H4 (cell line): Measurements from ENCODE around the gene FGFR2. TPM values are rescaled to one million over a fixed set of nuclear protein-coding genes. Genes with fewer than 3 reads are reported as not detected.

ENCODE experiments used
- DNase-seq: peaks from one replicate; pipeline ENCODE4 v3.0.0-alpha.2; 2015; ENCODE audit warnings: low spot score
- total RNA-seq: library from RNA; depleted of rRNA; stranded (reverse); fragments of >200 nt; shearing (Covaris generic); gene quantifications from 2 replicates; pipeline ENCODE4 v1.2.3, GENCODE V29; 2014; rRNA removed

The FGFR2 gene
- 3.7 and 5.0 TPM in 2 replicates for total RNA-seq

DNA sequence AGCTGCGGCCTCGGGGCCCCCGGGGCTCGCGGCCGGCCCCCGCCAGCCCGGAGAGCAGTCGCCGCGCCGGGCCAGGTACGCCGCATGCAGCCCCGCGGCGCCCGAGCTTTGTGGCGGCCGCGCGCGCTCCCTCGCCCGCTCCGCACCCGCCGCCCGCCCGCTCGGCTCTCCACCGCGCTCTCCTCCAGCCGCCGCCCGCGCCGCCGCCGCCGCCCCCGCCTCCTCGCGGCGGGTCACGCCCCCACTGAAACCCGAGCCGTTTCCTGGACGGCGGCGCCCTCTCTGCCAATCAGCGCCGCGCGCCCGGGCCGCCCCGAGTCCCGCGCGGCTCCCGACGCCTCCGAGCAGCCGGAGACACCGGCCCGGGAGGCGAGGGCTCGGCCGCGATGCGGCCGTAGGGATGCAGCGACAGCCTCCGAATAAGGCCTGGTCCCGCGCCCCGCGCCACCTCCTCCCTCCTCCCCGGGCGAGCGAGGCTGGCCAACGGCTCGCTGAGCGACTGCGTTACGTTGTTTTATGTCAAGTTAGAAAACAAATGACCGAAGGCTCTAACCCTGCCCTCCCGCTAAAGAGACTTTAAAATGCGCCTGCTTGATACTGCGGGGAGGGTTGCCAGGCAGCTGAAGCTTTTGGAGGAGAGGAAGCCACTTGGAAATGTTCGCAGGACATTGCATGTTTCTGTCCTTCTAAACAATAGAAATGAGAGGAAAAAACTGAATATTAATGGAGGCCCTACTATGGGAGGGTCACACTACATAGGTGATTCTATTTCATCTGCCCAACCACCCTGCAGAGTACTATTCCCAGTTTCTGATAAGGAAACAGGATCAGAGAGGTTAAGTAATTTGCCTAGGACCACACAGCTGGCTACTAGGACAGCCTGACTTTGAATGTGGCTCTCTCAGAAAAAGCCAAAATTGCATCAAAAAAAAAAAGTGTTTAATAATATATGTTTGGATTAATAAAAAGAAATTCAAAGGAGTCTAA, at the start of gene FGFR2:
FGFR2 (minus strand) TSS at position 182 of the 987 bp plus-strand sequence. CDS start 4,627 bp downstream, outside the sequence.
- DNase-seq: peak; percentile 46

DNA sequence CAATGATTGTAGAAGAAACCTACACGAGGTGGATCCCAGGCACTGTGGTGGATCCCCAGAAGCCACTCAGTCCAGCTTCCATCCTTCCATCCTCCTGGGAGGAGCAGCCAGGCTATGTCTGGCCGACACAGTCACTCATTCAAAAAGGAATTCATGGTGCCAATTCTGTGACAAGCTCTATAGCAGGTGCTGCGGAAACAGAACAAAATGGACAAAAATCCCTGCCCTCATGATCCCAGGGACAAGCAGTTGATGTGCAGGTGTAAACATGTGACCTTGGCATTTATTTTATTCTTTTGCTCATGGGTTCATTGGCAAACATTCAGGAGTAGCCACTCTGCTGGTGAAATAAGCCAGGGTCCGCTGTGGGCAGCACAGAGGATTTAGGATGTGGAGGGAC, 49.2 kb upstream of the FGFR2 start:
- no peak for DNase-seq

DNA sequence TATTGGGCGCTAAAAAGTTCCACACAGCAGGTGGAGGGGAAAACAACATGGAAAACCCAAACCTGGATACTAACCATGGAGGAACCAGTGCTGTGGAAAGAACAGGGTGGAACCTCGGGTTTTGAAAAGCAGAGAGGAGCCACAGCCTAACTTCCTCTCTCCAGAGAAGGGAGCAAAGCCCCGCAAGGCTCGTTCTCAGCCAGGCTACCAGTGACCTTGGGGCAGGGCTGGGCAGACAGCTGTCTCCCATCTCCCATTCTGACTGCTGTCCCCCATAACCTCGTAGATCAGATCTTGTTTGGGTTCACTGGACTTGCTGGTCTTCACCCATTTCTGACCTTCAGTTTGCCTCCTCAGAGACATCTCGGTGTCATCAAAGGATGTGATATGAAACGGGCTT, 47.5 kb upstream of the FGFR2 start:
- DNase-seq: no peak

DNA sequence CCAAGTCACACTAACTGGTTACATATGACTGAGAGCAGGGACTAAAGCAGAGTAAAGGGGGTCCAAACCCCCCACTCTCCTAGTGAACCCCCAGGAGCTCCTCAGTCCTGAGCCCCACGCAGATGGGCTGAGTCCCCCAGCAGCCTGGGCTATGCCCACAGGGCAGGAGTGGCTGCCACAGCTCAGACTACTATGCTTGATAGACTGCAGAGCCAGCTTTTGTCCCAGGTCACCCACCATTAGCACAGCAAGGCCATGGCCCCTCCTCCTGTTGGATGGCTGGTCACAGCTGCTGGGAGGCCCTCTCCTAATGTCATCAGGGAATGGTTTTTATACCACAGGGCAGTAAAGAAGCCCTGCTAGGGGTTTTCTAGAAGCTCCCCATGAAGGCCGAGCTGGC, 46.3 kb upstream of the FGFR2 start:
- DNase-seq: no peak

DNA sequence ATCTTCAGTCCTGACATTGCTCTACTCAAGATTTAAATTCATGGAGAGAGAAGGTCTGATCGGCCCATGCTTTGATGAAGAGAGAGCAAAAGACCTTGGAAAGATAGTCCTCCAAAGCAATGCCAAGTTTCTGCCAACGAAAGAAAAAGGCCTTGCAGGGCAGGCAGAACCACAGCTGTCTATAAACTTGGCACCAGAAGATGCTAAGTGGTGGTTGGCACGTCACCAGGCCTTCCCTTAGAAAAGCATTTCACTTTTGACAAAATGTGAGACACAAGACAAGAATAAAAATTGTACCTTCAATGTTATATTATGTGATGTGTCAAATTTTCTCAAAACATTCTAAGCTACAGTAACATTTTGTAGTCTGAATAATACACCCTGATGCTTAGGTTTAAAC, 42.0 kb upstream of the FGFR2 start:
- no peak for DNase-seq

DNA sequence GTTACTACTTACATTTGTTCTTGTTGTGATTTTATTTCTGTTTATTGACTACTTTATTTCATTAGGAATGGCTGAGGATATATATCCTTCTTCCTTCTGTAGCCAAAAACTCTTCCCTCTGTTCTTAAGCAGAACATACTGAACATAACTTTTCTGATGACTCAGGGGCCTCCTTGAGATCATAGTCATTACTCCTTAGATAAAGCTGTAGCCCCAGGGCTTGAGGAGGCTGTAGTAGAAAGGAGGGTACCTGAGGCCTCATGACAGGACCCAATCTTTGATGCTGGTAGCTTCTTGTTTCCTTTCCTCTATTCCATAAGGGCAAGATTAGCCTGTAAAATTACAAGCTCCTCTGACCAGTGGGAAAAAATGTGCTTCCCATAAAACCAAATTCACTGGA, 41.2 kb upstream of the FGFR2 start:
- no peak for DNase-seq

DNA sequence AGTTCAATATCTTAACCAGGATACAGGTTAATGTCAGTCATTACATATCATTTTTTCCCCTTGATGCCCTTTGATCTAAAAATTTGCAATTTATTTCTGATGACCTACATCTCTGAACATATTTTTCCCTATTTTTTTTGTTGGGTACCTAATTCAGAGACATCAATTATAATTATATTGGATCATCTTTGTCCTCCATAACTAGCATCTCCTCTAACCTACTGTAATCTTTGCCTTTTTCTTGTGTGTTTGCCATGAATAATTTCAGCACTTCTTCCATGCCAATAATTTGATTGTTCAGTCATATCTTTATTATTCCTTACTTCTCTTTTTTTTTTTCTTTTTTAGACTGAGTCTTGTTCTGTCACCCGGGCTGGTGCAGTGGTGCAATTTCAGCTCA, 39.2 kb upstream of the FGFR2 start:
- DNase-seq: no peak

DNA sequence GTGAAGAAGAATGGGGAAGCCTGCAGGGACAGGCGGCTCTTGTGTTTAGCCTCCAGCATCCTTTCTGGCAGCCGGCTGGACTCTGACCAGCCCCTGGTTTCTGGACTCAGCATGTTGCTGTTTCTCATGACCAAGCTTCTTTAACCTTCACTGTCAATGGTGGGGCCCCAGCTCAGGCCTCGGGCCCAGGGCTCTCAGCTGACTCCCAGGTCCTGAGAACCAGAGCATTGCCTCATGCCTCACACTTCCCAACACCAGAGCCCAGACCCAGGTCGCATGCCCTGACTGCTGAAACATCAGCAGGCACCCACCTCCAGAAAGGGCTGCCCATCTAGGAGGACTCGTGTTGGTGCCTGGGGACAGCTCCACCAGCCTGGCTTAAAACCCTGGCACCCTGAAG, 34.8 kb upstream of the FGFR2 start:
- no peak for DNase-seq

DNA sequence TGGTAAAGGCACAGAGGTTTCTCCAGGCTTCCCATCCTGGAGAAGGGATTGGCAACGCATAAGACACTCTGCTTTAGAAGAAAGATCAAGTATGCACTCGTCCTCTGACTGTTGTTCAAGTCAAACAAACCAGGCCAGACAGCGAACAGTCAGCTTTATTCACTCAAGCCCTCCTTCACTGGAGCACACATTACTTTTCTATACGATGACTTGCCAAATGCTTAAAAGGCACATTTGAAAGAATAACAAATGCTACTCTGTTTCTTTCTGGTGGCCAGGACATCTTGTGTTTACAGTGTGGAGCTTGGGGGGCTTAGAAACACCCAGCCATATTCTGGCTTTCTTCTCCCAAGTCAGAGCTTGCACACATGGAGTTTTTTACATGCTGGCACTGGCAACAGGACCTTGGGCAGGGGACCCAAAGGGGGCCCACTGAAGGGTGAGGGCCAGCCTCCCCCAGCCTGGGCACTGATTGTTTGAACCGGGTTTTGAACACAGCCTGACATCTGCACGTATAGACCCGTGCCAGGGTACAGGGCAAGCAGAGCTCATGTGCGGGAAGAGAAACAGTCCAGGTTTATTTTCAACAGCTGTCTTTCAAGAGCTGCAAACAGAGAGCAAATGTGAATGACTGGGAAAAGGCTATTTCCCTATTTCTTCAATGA, 33.3 kb upstream of the FGFR2 start:
- DNase-seq: no peak

DNA sequence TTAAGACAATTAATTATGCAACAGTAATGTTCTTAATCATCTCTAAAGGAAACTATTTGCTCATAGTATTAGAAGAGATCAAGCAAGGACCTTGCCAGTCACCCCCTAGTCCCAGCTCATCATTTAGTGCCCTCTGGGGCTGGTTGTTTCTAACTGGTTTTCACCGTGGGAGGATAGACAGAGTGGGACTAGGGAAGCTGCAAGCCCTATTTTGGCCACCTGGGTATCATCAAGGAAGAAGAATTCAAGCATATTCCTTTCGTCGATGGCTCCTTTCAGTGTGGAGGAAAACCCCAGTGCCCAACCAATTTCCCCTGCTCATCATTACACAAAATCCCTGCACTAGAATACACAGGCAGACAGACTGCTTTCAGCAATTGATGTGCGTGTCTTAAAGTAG, 30.6 kb upstream of the FGFR2 start:
- no peak for DNase-seq

DNA sequence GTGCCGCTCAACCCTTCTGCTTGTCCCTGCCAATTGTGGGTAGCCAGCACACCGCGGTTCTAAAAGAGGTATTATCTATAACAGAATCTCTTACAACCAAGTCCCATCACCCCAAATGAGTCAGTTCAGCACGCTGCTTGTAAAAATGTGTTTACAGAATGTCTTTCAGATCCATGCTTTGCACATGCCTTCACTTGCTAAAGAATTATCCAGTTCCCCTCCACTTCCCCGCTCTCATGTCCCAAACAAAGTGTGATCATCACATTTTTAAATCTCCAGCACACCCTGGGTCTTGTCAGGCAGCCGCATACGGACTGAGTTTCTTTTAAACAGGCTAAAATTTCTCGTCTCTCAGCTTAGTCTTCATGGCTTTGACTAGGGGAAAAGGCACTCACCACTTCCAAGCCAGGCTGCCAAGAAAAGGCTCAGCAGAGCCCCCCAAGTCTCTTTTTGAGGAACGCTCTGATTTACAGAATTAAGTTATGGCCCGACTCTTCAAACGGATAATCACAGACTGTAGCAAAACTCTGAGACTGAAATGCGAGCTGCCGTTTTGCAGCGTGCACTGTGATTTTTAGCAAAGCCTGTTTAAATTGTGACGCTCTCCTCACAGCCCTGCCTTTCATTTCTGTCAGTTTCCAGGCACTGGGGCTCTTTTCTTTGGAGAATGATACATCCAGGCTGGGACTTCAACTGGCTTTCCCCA, 29.8 kb upstream of the FGFR2 start:
- no peak for DNase-seq

DNA sequence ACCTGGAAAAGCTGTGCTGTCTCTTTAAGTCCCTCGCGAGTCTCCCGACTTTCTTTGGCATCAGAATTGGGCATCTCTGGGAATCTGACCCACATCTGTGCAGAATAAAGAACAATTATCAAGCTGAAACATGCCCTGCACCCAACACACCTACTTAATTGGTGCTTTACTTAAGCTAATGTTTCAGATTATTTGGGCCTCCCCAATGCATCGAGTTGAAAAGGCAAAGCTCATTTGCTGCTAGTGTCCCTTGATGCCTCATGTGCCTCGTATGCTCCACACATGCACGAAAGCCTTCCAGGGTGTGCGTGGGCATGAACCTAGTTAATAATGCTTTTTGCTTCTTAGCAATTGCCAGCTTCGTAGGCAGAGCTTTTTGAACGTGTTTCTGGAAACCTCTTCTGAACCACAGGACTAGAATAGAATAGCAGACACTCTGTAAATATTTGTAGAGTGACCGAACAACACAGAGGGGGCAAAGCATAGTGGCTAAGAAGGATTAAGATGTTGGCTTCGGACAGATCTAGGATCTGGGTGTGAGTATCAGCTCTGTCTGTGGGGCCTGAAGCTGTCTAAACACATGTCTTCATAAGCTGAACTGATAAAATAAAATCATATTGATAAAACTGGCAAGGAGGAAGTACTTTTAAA, 26.7 kb upstream of the FGFR2 start:
- no peak for DNase-seq

DNA sequence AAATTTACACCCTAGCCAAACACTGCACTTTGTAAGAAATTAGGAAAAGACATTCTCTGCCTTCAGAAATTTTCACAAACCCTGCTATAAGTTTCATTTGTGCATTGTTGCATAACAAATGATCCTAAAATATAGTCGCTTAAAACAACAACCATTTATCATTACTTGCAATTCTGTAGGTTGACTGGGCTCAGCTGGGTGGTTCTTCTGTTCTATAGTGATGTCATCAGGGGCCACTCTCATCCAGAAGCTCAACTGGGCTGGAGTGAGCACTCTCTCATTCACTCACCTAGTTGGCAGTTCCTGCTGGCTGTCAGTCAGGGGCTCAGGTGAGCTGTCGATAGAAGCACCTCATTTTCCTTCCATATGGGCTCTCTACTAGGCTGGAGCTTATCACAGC, 20.7 kb upstream of the FGFR2 start:
- DNase-seq: no peak

DNA sequence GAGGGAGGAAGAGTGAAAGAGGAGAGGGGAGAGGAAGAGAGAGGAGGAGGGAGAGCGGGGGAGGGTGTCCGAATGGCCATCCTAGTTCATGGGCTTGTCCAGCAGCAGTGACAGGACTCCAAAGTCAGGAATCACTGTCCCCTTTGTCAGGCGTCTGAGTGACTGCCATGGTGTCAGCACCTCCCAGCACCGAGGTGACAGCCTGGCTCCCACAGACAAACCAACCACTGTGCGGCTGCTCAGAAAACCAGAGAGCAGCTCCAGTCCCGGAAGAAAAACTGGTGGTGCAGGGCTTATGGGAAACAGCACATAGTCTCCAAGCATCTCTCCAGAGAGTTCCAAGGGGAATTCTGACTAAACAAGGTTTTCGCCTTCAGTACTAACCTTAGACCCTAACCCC, 18.9 kb upstream of the FGFR2 start:
- no peak for DNase-seq

DNA sequence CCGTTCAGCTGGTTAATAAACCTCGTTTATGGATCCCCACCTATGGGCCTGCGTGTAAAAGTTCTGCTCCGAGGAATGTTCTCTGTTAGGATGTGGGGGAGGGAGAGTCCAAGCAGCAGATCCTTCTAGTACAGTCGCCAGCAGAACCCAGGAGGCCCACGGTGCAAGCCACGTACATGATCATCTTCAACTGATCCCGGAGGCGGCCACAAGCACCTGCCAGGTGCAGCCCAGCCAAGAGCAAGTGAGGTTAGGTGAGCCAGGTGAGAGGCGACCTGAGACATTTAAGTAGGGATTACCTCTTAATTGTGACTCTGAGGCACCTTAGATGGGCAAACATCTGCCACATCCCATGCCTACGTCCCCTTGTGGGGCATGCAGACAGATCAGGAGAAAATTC, 18.0 kb upstream of the FGFR2 start:
- DNase-seq: no peak

DNA sequence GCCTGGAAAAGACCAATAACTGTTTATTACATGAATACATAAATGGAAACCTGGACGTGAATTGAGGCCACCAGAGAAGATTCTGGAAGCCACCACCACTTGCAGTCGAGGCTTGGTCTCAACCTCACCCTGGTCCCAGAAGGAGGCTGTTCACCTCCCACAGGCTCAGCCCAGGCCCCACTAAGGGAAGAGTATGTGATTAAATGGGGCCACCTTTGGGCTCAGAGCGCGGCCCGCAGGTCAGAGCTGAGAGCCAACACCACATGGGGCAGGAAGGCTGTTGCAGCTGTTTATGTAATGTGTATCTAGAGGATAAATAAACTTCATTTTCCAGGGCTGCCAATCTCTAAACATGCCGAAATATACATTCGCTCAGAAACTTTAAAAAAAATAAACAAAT, 17.6 kb upstream of the FGFR2 start:
- DNase-seq: peak; percentile 63

DNA sequence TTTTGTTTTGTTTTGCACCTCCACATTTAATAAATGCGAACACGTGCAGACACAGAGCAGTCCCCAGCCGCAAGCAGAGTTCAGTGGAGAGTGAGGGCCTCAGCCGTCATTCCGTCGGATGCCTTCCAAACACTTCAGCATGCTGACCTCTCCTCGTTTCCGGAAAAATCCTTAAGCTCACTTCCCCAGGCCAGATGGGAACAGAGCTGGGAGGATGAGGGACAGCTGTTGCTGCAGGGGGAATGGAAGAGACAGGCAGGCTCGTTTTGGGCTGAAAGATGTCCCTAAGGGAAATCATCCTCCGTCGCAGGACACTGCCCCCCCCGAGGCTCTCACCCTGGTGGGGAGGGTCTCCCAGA, 17.2 kb upstream of the FGFR2 start:
- no peak for DNase-seq

DNA sequence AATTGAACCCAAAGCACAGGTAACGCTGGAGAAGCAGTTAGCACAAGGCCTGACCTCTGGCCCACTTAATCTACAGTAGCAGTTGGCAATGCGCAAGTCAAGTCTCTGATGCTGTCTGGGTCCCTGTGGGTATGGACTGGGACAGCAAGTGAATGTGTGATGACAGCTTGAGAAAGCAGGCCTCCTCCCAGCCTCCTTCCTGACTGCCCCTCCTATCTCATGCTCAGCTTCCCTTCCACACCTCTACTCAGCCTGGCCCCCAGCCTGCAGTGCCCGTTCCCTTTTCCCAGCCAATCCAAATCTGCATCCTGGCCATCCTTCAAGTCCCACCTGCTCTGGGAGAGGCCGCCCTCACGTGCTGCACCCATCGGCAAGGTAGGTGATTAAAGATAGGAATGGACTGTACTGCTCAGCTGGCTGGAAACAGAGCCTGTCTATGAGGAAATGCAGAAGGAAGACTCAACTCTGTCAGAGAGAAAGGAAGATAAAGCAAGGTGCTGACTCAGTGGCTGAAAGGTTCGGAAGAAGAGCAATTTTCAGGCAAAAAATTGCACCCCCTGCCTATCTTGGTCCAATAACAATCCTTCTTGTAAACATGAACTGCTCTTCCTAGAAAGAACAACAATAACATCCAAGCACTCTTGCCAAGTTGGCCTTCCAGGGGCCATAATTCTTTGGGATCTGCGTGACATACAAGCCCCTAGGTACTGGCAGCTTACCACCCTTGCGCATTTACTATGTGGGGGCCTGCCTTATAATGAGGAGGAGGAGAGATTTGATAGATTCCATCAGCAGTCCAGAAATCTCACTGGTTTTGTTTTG, 16.6 kb upstream of the FGFR2 start:
- DNase-seq: no peak

DNA sequence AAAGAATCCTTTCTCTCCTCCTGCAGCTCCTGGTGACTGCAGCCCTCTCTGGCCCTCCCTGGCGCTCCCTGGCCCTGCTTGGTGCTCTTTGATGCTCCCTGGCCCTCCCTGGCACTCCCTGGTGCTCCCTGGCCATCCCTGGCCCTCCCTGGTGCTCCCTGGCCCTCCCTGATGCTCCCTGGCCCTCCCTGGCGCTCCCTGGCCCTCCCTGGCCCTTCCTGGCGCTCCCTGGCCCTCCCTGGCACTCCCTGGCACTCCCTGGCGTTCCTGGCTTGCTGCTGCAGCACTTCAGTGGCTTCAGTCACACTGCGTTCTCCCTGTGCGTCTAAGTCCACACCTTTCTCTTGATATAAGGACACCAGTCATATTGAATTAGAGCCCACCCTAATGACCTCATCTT, 15.2 kb upstream of the FGFR2 start:
- no peak for DNase-seq

DNA sequence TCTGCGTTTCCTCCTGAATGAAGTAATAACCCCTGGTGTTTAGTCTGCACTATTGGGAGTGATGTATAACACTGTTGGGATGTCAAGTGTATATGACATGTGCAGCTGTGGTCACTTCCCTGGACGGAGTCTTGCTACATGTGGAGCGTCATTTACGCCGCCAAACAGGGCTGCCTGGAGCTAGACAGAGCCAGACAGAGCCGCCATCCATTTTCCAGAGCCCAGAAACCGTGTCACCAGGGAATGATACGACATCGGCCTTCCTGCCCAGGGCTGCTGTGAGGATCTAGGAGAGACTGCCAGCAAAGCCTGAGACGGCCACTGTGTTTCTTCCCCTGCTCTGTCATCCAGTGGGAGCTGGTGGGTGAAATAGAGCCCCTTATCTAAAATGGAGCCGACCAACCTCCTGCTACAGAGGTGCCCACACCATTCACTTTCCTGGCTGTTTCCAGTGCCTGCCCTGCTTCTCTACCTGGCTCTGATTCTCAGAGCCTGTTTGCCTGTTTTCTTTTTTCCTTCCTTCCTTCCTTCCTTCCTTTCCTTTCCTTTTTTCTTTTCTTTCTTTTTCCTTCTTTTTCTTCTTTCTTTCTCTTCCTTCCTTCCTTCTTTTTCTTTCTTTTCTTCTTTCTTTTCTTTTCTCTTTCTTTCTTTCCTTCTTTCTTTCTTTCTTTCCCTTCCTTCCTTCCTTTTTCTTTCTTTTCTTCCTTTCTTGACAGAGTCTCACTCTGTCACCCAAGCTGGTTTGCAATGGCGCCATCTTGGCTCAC, 13.3 kb upstream of the FGFR2 start:
- DNase-seq: no peak
